Measurements from ENCODE around the gene MGAT1.

The MGAT1 gene

GRCh38 chr5:180803181-180804128 is 849 bp upstream of the MGAT1 start:
- DNase-seq = no peak

DNA sequence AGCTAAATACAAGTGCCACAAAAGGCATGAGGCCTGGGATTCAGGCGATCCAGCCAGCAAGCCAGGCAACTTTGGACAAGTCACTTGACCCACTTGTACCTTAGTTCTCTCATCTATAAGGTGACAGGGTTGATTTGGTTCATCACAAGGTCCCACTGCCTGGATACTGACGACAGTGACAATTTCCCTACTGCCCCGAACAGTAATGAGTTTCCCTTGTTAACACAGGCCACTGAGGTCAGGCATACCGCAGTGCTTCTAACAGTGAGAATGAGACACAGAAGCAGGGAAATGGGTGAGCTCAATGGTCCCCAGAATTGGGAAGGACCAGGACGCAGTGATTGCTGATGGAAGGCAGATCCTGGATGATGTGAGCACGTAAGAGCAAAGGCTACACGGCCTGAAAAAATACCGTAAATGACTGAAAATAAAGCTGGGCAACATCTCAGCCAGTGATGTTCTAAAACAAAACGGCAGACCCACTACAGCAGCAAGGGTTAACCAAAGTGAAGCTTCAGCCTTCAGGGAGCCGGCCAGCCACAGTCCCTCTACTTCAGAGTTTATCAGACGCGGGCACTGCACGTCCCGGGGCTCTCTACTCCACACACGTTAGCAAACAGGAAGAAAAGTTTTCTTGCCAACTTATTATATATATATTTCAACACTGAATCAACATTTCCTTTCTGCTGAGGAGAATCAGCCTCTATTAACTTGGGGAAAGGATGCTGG is 846 bp downstream of the MGAT1 start:
- DNase-seq = no peak

GRCh38 chr5:180799902-180800801 is 2.5 kb downstream of the MGAT1 start:
- no peak for DNase-seq

- no peak for DNase-seq
Observed at GRCh38 chr5:180799194-180799593, 3.4 kb downstream of the MGAT1 start.

DNA sequence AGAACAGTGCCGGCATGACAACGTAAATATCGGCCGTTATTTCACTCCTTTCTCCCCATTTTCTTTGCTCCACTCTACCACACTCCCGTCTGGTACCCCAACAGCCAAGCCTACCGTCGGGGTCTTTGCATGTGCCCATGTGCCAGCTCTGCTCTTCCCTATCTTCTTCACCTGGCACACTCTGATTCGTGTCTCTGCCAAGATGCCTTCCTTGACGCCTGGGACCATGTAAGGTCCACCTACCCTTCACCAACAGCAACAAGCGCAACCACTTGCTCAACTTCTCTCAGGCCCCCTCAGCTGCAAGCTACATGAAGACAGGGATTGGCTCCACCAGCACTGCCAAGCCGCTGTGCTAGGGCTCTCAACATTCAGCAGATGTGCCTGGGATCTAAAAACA is 4.4 kb downstream of the MGAT1 start:
- DNase-seq = no peak

GRCh38 chr5:180797256-180798192 is 5.1 kb downstream of the MGAT1 start:
- DNase-seq = no peak

- DNase-seq = no peak
Observed at GRCh38 chr5:180795771-180796313, 6.8 kb downstream of the MGAT1 start.

- DNase-seq = no peak
Observed at GRCh38 chr5:180792965-180793287, 9.7 kb downstream of the MGAT1 start.

GRCh38 chr5:180792287-180792964 is 10.2 kb downstream of the MGAT1 start:
- DNase-seq = no peak

DNA sequence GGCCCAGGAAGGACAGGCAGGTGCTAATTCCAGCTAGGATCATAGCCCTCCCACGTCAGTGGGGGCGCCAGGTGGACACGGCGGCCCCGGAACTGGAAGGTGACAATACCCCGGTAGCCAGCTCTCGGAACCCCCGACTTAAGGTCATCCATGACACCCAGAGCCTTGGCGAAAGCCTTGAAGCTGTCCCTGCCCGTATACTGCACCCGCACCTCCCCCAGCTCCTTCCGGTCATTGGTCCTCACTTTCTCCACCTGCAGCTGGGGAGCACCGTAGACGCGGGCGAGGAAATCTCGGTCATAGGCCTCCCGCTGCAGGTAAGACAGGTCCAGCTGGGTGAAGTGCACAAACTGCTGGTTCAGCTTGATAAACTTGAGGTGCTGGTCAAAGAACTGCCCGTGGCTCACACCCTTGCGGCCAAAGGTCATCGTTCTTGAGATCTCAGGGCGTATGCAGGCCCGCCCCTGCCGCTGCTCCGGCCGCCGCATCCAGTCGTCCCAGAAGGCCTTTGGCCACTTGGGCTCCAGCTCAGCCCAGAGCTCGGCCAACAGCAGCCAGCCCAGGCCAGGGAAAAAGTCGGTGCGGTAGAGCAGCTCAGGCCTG is 10.9 kb downstream of the MGAT1 start:
- DNase-seq = no peak

GRCh38 chr5:180790524-180790923 is 12.1 kb downstream of the MGAT1 start:
- DNase-seq = no peak

DNA sequence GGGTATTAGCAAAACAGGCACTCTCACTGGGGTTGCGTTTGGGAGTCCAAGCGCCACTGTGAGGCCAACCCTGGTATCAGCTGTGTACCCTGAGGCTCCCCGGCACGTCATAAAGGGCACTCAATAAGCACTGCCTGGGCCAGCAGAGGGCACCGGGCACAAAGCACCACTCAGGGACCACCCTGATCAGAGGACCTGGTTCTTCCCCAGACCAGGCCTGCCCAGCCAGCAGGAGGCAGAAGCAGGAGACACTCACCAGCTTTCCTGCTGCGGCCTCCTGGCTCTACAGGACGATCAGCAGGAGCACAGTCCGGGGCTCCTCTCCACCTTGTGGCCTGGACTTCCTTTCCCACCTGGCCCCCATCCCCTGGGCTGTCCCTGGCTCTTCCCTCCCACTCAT is 12.6 kb downstream of the MGAT1 start:
- no peak for DNase-seq

DNA sequence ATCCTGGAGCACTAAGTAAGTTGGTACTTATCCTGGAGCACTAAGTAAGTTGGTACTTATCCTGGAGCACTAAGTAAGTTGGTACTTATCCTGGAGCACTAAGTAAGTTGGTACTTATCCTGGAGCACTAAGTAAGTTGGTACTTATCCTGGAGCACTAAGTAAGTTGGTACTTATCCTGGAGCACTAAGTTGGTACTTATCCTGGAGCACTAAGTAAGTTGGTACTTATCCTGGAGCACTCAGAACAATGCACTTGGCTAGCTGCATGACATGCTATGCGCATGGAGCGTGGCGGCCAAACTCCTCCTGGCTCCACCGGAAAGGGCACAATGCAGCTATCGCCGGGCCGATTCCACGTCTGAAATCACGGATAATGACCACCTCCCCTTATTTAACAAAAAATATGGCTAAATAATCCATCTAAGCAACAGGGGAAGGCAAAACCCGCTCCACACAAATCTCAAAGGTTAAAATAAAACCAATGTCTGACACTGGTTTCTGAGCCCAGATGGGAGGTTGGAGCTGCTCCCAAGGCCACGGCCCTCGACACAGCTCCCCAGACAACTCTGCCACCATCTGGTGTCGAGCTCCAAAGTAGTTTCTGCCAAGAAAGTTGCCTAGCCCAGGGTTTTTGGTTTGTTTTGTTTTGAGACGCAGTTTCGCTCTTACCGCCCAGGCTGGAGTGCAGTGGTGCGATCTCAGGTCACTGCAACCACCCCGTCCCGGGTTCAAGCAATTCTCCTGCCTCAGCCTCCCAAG is 13.8 kb downstream of the MGAT1 start:
- DNase-seq = peak; percentile 50

DNA sequence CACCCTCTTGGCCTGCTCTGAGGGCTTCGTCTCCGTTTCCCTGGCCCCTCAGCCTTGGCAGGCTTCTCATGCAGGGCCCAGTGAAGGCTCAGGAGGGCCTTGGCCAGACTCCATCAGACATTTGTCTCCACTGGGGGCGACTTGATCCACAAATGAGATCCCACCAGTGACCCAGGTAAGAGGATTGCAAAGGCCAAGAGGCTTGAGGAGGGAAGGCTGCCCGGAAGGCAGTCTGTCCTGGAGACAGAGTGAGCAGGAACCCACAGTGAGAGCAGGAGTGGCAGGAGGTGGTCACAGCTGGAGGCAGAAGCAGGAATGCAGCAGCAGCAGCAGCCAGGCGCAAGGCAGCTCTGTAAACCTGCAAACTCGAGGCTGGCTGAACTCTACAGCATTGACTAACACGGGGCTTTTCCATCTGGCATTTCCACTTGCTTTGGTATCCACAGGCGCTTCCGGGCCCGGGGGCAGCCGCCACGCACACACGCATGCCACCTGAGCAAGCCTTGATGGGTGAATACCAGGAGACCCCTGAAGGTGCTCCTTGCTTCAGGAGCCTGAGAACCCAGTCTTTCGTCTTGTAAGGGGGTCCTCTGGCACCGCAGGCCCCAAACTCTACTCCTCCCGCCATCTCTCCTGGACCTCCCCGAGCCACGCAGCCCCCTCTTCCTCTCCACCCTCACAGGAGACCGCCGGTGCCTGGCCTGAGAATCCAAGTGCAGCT is 14.7 kb downstream of the MGAT1 start:
- DNase-seq = peak; percentile 36

DNA sequence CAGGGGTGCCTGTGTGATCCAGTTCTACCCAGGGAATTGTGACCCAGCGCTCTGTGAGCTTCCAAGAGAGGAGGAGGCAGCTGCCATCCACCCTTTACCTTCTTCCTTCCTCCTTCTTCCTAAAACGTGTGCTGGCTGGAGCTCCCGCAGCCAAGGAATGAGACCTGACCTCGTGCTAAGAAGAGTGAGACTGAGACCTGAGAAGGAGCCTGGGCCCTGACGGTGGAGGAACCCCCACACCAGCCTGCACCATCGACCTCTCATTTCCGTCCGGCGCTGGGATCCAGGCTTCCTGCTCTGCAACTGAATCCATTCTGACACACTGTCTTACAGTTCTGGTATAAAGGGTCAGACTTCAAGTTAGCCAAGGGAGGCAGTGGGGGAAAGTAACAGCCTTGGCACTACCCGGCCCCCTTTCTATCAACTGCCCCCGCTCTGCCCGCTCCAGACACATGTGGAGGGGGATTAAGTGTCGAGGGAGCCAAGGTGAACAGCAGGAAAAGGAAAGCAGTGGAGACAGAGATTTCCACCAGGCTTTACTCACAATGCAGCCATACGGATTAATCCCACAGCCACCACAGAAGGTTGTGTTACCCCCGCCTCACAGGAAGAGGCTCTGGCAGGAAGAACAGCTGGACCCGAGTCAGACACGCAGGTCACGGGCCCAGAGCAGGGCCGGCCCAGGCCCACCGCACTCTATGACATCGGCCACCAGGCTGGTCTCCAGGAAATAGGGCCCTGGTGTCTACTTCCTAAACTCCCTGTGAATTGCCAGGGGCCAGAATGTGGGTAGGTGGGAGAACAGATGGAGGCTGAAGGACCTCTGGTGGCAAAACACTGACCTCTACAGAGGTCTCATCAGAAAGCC is 15.8 kb downstream of the MGAT1 start:
- no peak for DNase-seq

DNA sequence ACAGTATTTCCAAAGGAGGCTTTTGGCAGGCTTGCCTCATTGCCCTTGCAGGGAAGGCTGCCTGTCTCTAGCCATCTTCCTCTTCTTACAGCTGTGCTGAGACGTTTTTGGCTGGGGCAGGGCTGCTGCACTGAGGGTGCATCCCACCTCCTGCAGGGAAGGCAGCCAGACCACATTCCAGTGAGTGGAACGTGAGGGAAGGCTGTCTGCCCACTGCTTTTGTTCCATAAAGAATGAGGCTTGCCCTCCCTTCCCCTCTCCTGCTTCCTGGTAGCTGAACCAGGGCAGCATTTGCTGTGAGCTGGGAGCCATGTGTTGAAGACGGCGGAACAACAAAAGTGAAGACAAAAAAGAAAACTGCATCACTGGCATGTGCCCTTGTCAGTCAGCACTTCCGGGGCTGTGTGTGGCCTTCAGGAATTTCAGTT is 16.8 kb downstream of the MGAT1 start:
- DNase-seq = no peak

DNA sequence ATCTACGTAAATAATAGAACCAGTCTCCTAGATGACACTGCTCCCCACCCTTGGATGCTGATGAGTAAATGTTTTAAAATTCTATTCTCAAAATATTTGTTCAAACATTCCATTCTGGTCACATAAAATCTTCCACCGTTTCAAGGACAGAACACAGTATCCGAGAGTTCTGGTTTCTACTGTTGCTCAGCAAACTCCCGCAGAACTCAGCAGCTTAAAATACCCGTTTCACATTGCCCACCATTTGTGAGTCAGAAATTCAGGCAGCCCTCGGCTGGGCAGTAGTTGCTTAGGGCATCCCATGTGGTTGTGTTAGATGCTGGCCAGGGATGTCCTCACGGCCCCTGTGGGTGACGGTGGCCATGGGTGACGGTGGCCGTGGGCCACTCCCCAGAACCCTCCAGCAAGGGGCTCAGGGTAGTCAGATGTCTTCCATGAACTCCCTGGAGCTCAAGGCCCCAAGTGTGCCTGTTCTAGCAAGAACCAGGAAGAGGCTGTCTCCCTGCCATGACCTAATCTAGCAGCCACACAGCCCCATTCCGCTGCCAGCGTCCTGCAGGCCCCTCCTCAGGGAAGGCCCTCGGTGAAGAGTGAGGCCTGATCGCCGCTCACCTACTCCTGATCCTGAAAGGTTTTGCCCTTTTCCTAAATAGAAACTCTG is 17.4 kb downstream of the MGAT1 start:
- DNase-seq = no peak

Measured in DMS 273 treated with DMSO at 0.1 percent for 48 hours (cell line).